Uterus (tissue), 4 donors: ENCODE data around the gene ESRRA. TPM values are rescaled to one million over a fixed set of nuclear protein-coding genes. Genes with fewer than 3 reads are reported as not detected.

Experiments
- DNase-seq, 2 donors: peaks; one replicate each; pipeline ENCODE4 v3.0.0-alpha.2; 2019 to 2020
- H3K27ac ChIP-seq, 2 donors: fragments of 200-600 bp; sonication (generic); 1 replicate in 1 of 2; 2 replicates in 1 of 2; pipeline ENCODE4 v1.5.1; 2016 to 2018
- H3K27me3 ChIP-seq, 2 donors: fragments of 200-600 bp; sonication (generic); one replicate each; pipeline ENCODE4 v1.5.1; 2018 to 2019; ENCODE audit warnings: control low read depth in 1 of 2
- H3K36me3 ChIP-seq, 2 donors: fragments of 200-600 bp; sonication (generic); one replicate each; pipeline ENCODE4 v1.5.1; 2019; ENCODE audit warnings: control low read depth in 1 of 2
- H3K4me1 ChIP-seq, 2 donors: fragments of 200-600 bp; sonication (generic); one replicate each; pipeline ENCODE4 v1.5.1; 2018 to 2019; ENCODE audit warnings: control low read depth in 1 of 2
- H3K4me3 ChIP-seq, 2 donors: fragments of 200-600 bp; sonication (generic); 1 replicate in 1 of 2; 2 replicates in 1 of 2; pipeline ENCODE4 v1.5.1; 2018 to 2019; ENCODE audit warnings: mild to moderate bottlenecking in 1 of 2
- H3K9me3 ChIP-seq, 2 donors: fragments of 200-600 bp; sonication (generic); one replicate each; pipeline ENCODE4 v1.5.1; 2019; ENCODE audit warnings: control low read depth in 1 of 2
- CTCF ChIP-seq, 4 experiments: fragments of 200-600 bp in 2 of 4; fragments of 450-650 bp in 2 of 4; sonication (generic) in 2 of 4; IDR thresholded peaks; one replicate each; pipeline ENCODE4 v1.5.1; 2016 to 2019; ENCODE audit warnings: antibody characterized with exemption in 4 of 4, mild to moderate bottlenecking in 2 of 4, moderate library complexity in 1 of 4
- POLR2A ChIP-seq, 2 donors: fragments of 450-650 bp; IDR thresholded peaks; one replicate each; pipeline ENCODE4 v1.6.1; 2016; ENCODE audit warnings: antibody characterized with exemption in 2 of 2, mild to moderate bottlenecking in 1 of 2, moderate library complexity in 1 of 2
- intact Hi-C: fragments of 100-400 bp; cut with DNase I; formaldehyde crosslinking; loops from one replicate; pipeline ENCODE4 v1.15.1; 2023; ENCODE audit warnings: low total_unique reads
- total RNA-seq, 4 donors: library from RNA; depleted of rRNA in 3 of 4; stranded (reverse); fragments of >200 nt in 3 of 4; gene quantifications; one replicate each; pipeline versions ENCODE4 v1.1.0 to v1.2.4, GENCODE V29; 2014 to 2023
- donor health status: DM: yes; HTN: yes; CAD: no.

The ESRRA gene
- total RNA-seq, 4 donors from 2014 or later, result 12.1 to 49.2 (median 17.5) TPM

- Histone ChIP-seq H3K9me3 (no peaks in the 10 kb centered on the region), H3K27me3 (no peaks in the 10 kb centered on the region), H3K4me3 (peak overlapping the region in 1 of 2 donors; percentile 30), H3K27ac (no peak overlapping the region), H3K36me3 (no peaks in the 10 kb centered on the region), H3K4me1 (no peaks in the 10 kb centered on the region)
- TF ChIP-seq POLR2A (IDR thresholded peaks at IDR 0.05) (no peak), CTCF (IDR thresholded peaks at IDR 0.05) (no peak)
- intact Hi-C loops, result no loop called here
- DNase-seq, result no peak
These were observed 37.8 kb downstream of the ESRRA start for GRCh38 chr11:64342869-64343745.

- DNase-seq, result no peak
- H3K4me1 ChIP-seq, result no peaks in the 10 kb centered on the region
- H3K4me3 ChIP-seq, result no peak overlapping the region
- intact Hi-C loops, result no loop called here
- H3K27me3 ChIP-seq, result no peaks in the 10 kb centered on the region
- no peak overlapping the region for H3K27ac ChIP-seq
- no peaks in the 10 kb centered on the region for H3K9me3 ChIP-seq
- no peaks in the 10 kb centered on the region for H3K36me3 ChIP-seq
- no peak for TF ChIP-seq CTCF (IDR thresholded peaks at IDR 0.05)
- no peak for TF ChIP-seq POLR2A (IDR thresholded peaks at IDR 0.05)
These were observed 38.6 kb downstream of the ESRRA start for GRCh38 chr11:64343767-64344559.

GRCh38 chr11:64344787-64345186, 39.5 kb downstream of the ESRRA start:
- Histone ChIP-seq H3K4me1 (no peaks in the 10 kb centered on the region), H3K9me3 (no peaks in the 10 kb centered on the region), H3K27ac (no peak overlapping the region), H3K4me3 (no peak overlapping the region), H3K27me3 (no peaks in the 10 kb centered on the region), H3K36me3 (no peaks in the 10 kb centered on the region)
- intact Hi-C loops, result no loop called here
- no peak for TF ChIP-seq POLR2A (IDR thresholded peaks at IDR 0.05)
- no peak for TF ChIP-seq CTCF (IDR thresholded peaks at IDR 0.05)
- no peak for DNase-seq

- no peak overlapping the region for H3K27ac ChIP-seq
- TF ChIP-seq CTCF (IDR thresholded peaks at IDR 0.05), result no peak
- TF ChIP-seq POLR2A (IDR thresholded peaks at IDR 0.05), result no peak
- intact Hi-C loops, result no loop called here
These were observed 42.0 kb downstream of the ESRRA start for GRCh38 chr11:64347193-64347867.

More at GRCh38 chr11:64347193-64347867, 42.0 kb downstream of the ESRRA start:
- Histone ChIP-seq H3K4me1 (no peaks in the 10 kb centered on the region), H3K9me3 (no peaks in the 10 kb centered on the region), H3K36me3 (no peaks in the 10 kb centered on the region), H3K27me3 (no peaks in the 10 kb centered on the region), H3K4me3 (no peak overlapping the region)
- DNase-seq, result no peak
